GM13976 (cell line): ENCODE results near the gene NRXN2.

Experiments used
- DNase-seq: peaks from one replicate; pipeline ENCODE4 v3.0.0; 2012; ENCODE audit warnings: low spot score
- CTCF ChIP-seq: IDR thresholded peaks from 2 replicates; pipeline ENCODE4 v1.5.1; 2012; ENCODE audit warnings: borderline replicate concordance, mild to moderate bottlenecking; ENCODE audit not compliant: insufficient read depth; ENCODE audit errors: extremely low read depth, missing control alignments, control extremely low read depth
- in situ Hi-C: fragments of 300-500 bp; cut with MboI; formaldehyde crosslinking; loops from one replicate; pipeline ENCODE4 v1.12.0; 2022; ENCODE audit warnings: low sequenced_read_pairs, mixed read lengths, inconsistent platforms; ENCODE audit not compliant: unreplicated experiment

Gene NRXN2

GRCh38 chr11:64724863-64725532 lies 2.0 kb upstream of the NRXN2 start:
- no peak for TF ChIP-seq CTCF
- DNase-seq: no peak
- in situ Hi-C loops: no loop called here

- in situ Hi-C loops: no loop called here
- TF ChIP-seq CTCF: no peak
- no peak for DNase-seq
These were observed 1.2 kb upstream of the NRXN2 start for GRCh38 chr11:64723907-64724862.

GRCh38 chr11:64722141-64723065 lies 594 bp downstream of the NRXN2 start:
- peak; percentile 28 for DNase-seq
- in situ Hi-C loops: no loop called here
- no peak for TF ChIP-seq CTCF

- peak; percentile 34 for DNase-seq
- in situ Hi-C loops: no loop called here
- no peak for TF ChIP-seq CTCF
These were observed 1.7 kb downstream of the NRXN2 start for GRCh38 chr11:64721359-64721699.

- DNase-seq: no peak
- in situ Hi-C loops: no loop called here
- TF ChIP-seq CTCF: no peak
These were observed 2.2 kb downstream of the NRXN2 start for GRCh38 chr11:64720640-64721358.
